ENCODE data around the gene ANXA11. TPM values are rescaled to one million over a fixed set of nuclear protein-coding genes. Genes with fewer than 3 reads are reported as not detected.
A peak's percentile ranks its signal among the peaks of the same experiment; 100 is the strongest.
"Not testable (repeated sequence)": the region's sequence is repeated elsewhere in the genome, so short reads cannot be mapped to it uniquely, and the experiment has no call there.

Gene ANXA11
- total RNA-seq, 4 donors from 2014 or later: 134 to 247 (median 219) TPM

GRCh38 chr10:80206277-80206655 is 929 bp upstream of the ANXA11 start:
- in situ Hi-C loops (cut with MboI; ENCODE audit: low pct_ligation_motif_present in 1 of 4, low pct_unique_long_range_greater_than_20kb in 1 of 4, low sequenced_read_pairs in 3 of 4): loop anchor here in 2 of 4 donors (25.0 kb wide), 2 partner anchors 144 to 844 kb away; no protein-coding TSS in a partner anchor
- TF ChIP-seq EP300 (IDR thresholded peaks at IDR 0.05; ENCODE audit: low read depth) (no peak), POLR2AphosphoS5 (IDR thresholded peaks at IDR 0.05) (no peak), CTCF (IDR thresholded peaks at IDR 0.05) (no peak), POLR2A (IDR thresholded peaks at IDR 0.05) (no peak)
- DNase-seq: no peak
- H3K36me3 ChIP-seq: no peaks in the 10 kb centered on the region
- no peaks in the 10 kb centered on the region for H3K9me3 ChIP-seq
- peak overlapping the region; percentile 99 to 100 (median 100) for H3K27ac ChIP-seq
- WGBS, 2 donors (ENCODE audit: low coverage in 1 of 2): 72 to 77% methylated on average over 3 of the region's 3 CpGs
- peaks cover 25 to 61% (median 48%) of the 10 kb centered on the region in 4 donors for H3K4me1 ChIP-seq
- no peaks in the 10 kb centered on the region for H3K27me3 ChIP-seq
- peak overlapping the region in 1 of 4 donors; percentile 86 for H3K4me3 ChIP-seq
- intact Hi-C loops (cut with DNase I; ENCODE audit: low total_unique reads): loop anchor here (5.0 kb wide), 1 partner anchor 49 kb away; no protein-coding TSS in a partner anchor

- intact Hi-C loops (cut with DNase I; ENCODE audit: low total_unique reads) (loop anchor here (5.0 kb wide), 1 partner anchor 48 kb away; no protein-coding TSS in a partner anchor), in situ Hi-C loops (cut with MboI; ENCODE audit: low pct_ligation_motif_present in 1 of 4, low pct_unique_long_range_greater_than_20kb in 1 of 4, low sequenced_read_pairs in 3 of 4) (loop anchor here in 2 of 4 donors (25.0 kb wide), 2 partner anchors 143 to 843 kb away; no protein-coding TSS in a partner anchor)
- 0 to 1% methylated on average over 2 to 23 of the region's 66 CpGs for WGBS, 2 donors (ENCODE audit: low coverage in 1 of 2)
- TF ChIP-seq POLR2A (IDR thresholded peaks at IDR 0.05): no peak
- no peaks in the 10 kb centered on the region for H3K27me3 ChIP-seq
- DNase-seq: peak; percentile 47
- no peaks in the 10 kb centered on the region for H3K36me3 ChIP-seq
- H3K4me3 ChIP-seq: peak overlapping the region; percentile 86 to 96 (median 90)
- H3K9me3 ChIP-seq: no peaks in the 10 kb centered on the region
- peak overlapping the region; percentile 99 to 100 (median 100) for H3K27ac ChIP-seq
- peaks cover 33 to 75% (median 62%) of the 10 kb centered on the region in 4 donors for H3K4me1 ChIP-seq
These were observed 460 bp downstream of the ANXA11 start for GRCh38 chr10:80204677-80205476.

GRCh38 chr10:80203835-80204676 is 1.3 kb downstream of the ANXA11 start:
- Histone ChIP-seq H3K9me3 (no peaks in the 10 kb centered on the region), H3K4me1 (peaks cover 40 to 83% (median 70%) of the 10 kb centered on the region in 4 donors), H3K27me3 (no peaks in the 10 kb centered on the region), H3K36me3 (no peaks in the 10 kb centered on the region), H3K4me3 (peak overlapping the region; percentile 86 to 96 (median 90)), H3K27ac (peak overlapping the region; percentile 99 to 100 (median 100))
- intact Hi-C loops (cut with DNase I; ENCODE audit: low total_unique reads) (no loop called here), in situ Hi-C loops (cut with MboI; ENCODE audit: low pct_ligation_motif_present in 1 of 4, low pct_unique_long_range_greater_than_20kb in 1 of 4, low sequenced_read_pairs in 3 of 4) (loop anchor here in 2 of 4 donors (25.0 kb wide), 2 partner anchors 142 to 842 kb away; no protein-coding TSS in a partner anchor)
- TF ChIP-seq POLR2A (IDR thresholded peaks at IDR 0.05) (peak; percentile 96), POLR2AphosphoS5 (IDR thresholded peaks at IDR 0.05) (peak; percentile 62 to 93 (median 92)), EP300 (IDR thresholded peaks at IDR 0.05; ENCODE audit: low read depth) (peak; percentile 11), CTCF (IDR thresholded peaks at IDR 0.05) (no peak)
- DNase-seq: peak; percentile 89
- WGBS, 2 donors (ENCODE audit: low coverage in 1 of 2): 0 to 4% methylated on average over 6 to 11 of the region's 11 CpGs

- TF ChIP-seq POLR2A (IDR thresholded peaks at IDR 0.05) (peak; percentile 27), POLR2AphosphoS5 (IDR thresholded peaks at IDR 0.05) (peak; percentile 84 to 86 (median 85)), CTCF (IDR thresholded peaks at IDR 0.05) (peak in 2 of 5 experiments; percentile 11 to 20), EP300 (IDR thresholded peaks at IDR 0.05; ENCODE audit: low read depth) (no peak)
- Histone ChIP-seq H3K4me3 (peak overlapping the region in 3 of 4 donors; percentile 86 to 93 (median 88)), H3K4me1 (peaks cover 42 to 84% (median 77%) of the 10 kb centered on the region in 4 donors), H3K9me3 (no peaks in the 10 kb centered on the region), H3K36me3 (no peaks in the 10 kb centered on the region), H3K27me3 (no peaks in the 10 kb centered on the region), H3K27ac (peak overlapping the region; percentile 99 to 100 (median 100))
- DNase-seq: peak; percentile 72
- intact Hi-C loops (cut with DNase I; ENCODE audit: low total_unique reads) (no loop called here), in situ Hi-C loops (cut with MboI; ENCODE audit: low pct_ligation_motif_present in 1 of 4, low pct_unique_long_range_greater_than_20kb in 1 of 4, low sequenced_read_pairs in 3 of 4) (loop anchor here in 2 of 4 donors (25.0 kb wide), 2 partner anchors 141 to 841 kb away; no protein-coding TSS in a partner anchor)
- 29% methylated on average over 13 to 14 of the region's 14 CpGs for WGBS, 2 donors (ENCODE audit: low coverage in 1 of 2)
These were observed 2.2 kb downstream of the ANXA11 start for GRCh38 chr10:80202934-80203834.

- 61 to 67% methylated on average over 1 to 6 of the region's 6 CpGs for WGBS, 2 donors (ENCODE audit: low coverage in 1 of 2)
- DNase-seq; H3K36me3 ChIP-seq; H3K27me3 ChIP-seq; H3K9me3 ChIP-seq; intact Hi-C loops (cut with DNase I; ENCODE audit: low total_unique reads): not testable (repeated sequence)
- peak overlapping the region; percentile 99 to 100 (median 100) for H3K27ac ChIP-seq
- H3K4me1 ChIP-seq: peaks cover 45 to 84% (median 81%) of the 10 kb centered on the region in 4 donors
- H3K4me3 ChIP-seq: peak overlapping the region in 1 of 4 donors; percentile 11
- in situ Hi-C loops (cut with MboI; ENCODE audit: low pct_ligation_motif_present in 1 of 4, low pct_unique_long_range_greater_than_20kb in 1 of 4, low sequenced_read_pairs in 3 of 4): loop anchor here in 2 of 4 donors (25.0 kb wide), 2 partner anchors 140 to 840 kb away; no protein-coding TSS in a partner anchor
These were observed 2.8 kb downstream of the ANXA11 start for GRCh38 chr10:80202530-80202929.
